H9 (cell line): Measurements from ENCODE around the gene DCPS. TPM values are rescaled to one million over a fixed set of nuclear protein-coding genes. Genes with fewer than 3 reads are reported as not detected.
A peak's percentile ranks its signal among the peaks of the same experiment; 100 is the strongest.

Experiments used
- DNase-seq: peaks from one replicate; pipeline ENCODE4 v3.0.0-alpha.2; 2017
- H2AFZ ChIP-seq: one replicate; pipeline ENCODE4 v1.6.1; 2013; ENCODE audit warnings: mild to moderate bottlenecking, low read length, control low read depth, moderate library complexity
- H2AK5ac ChIP-seq: 2 replicates; pipeline ENCODE4 v1.6.1; 2013; ENCODE audit warnings: low read length, control low read depth, mixed read lengths; ENCODE audit not compliant: insufficient read length
- H2BK120ac ChIP-seq: one replicate; pipeline ENCODE4 v1.6.1; 2013; ENCODE audit warnings: low read depth, mild to moderate bottlenecking, low read length, control low read depth, inconsistent platforms; ENCODE audit not compliant: poor library complexity, severe bottlenecking
- H2BK12ac ChIP-seq: 2 replicates; pipeline ENCODE4 v1.6.1; 2013; ENCODE audit warnings: low read length, control low read depth, mixed read lengths, low read depth; ENCODE audit not compliant: insufficient read length
- H2BK15ac ChIP-seq: 2 replicates; pipeline ENCODE4 v1.6.1; 2013; ENCODE audit warnings: low read depth, low read length, control low read depth
- H2BK20ac ChIP-seq: one replicate; pipeline ENCODE4 v1.6.1; 2013; ENCODE audit warnings: low read depth, mild to moderate bottlenecking, low read length, control low read depth, inconsistent platforms; ENCODE audit not compliant: poor library complexity, severe bottlenecking
- H2BK5ac ChIP-seq: 2 replicates; pipeline ENCODE4 v1.6.1; 2013; ENCODE audit warnings: low read length, control low read depth, mixed read lengths; ENCODE audit not compliant: insufficient read length
- H3K14ac ChIP-seq: 2 replicates; pipeline ENCODE4 v1.6.1; 2013; ENCODE audit warnings: low read length, control low read depth; ENCODE audit not compliant: insufficient read depth
- H3K18ac ChIP-seq: 2 replicates; pipeline ENCODE4 v1.6.1; 2013; ENCODE audit warnings: low read depth, mild to moderate bottlenecking, mixed read lengths, low read length, control low read depth; ENCODE audit not compliant: insufficient read length
- H3K23ac ChIP-seq: 2 replicates; pipeline ENCODE4 v1.6.1; 2013; ENCODE audit warnings: low read length, control low read depth, mixed read lengths, low read depth; ENCODE audit not compliant: insufficient read length
- H3K23me2 ChIP-seq: 2 replicates; pipeline ENCODE4 v1.6.1; 2013; ENCODE audit warnings: low read depth, mild to moderate bottlenecking, mixed read lengths, low read length, control low read depth; ENCODE audit not compliant: insufficient read length, poor library complexity, severe bottlenecking
- H3K27ac ChIP-seq: 2 replicates; pipeline ENCODE4 v1.5.1; 2013; ENCODE audit warnings: low read length, control low read depth, mixed read lengths, low read depth; ENCODE audit not compliant: insufficient read length
- H3K27me3 ChIP-seq: 2 replicates; pipeline ENCODE4 v1.6.1; 2013; ENCODE audit warnings: low read length, control low read depth, inconsistent platforms; ENCODE audit not compliant: insufficient read depth
- H3K4ac ChIP-seq: 2 replicates; pipeline ENCODE4 v1.6.1; 2013; ENCODE audit warnings: low read depth, mild to moderate bottlenecking, control low read depth, inconsistent platforms, low read length, moderate library complexity
- H3K4me1 ChIP-seq: 2 replicates; pipeline ENCODE4 v1.6.1; 2013; ENCODE audit warnings: low read length, control low read depth, inconsistent platforms; ENCODE audit not compliant: insufficient read depth
- H3K4me2 ChIP-seq: 2 replicates; pipeline ENCODE4 v1.6.1; 2013; ENCODE audit warnings: low read length, control low read depth, mixed read lengths; ENCODE audit not compliant: insufficient read length, insufficient read depth
- H3K56ac ChIP-seq: 2 replicates; pipeline ENCODE4 v1.6.1; 2013; ENCODE audit warnings: low read depth, mild to moderate bottlenecking, mixed read lengths, low read length, control low read depth; ENCODE audit not compliant: insufficient read length
- H3K79me1 ChIP-seq: 2 replicates; pipeline ENCODE4 v1.6.1; 2013; ENCODE audit warnings: low read depth, mild to moderate bottlenecking, moderate library complexity, low read length, control low read depth, inconsistent platforms; ENCODE audit not compliant: insufficient read depth, poor library complexity, severe bottlenecking
- H3K79me2 ChIP-seq: 2 replicates; pipeline ENCODE4 v1.6.1; 2013; ENCODE audit warnings: low read length, control low read depth, inconsistent platforms; ENCODE audit not compliant: insufficient read depth
- H3K9ac ChIP-seq: 2 replicates; pipeline ENCODE4 v1.6.1; 2013; ENCODE audit warnings: low read length, control low read depth, mixed read lengths; ENCODE audit not compliant: insufficient read length; ENCODE audit errors: extremely low read depth
- H3K9me3 ChIP-seq: one replicate; pipeline ENCODE4 v1.6.1; 2013; ENCODE audit warnings: low read depth, low read length, inconsistent platforms; ENCODE audit not compliant: control insufficient read depth
- H3T11ph ChIP-seq: one replicate; pipeline ENCODE4 v1.6.1; 2013; ENCODE audit warnings: mild to moderate bottlenecking, low read length, control low read depth, inconsistent platforms
- H4K20me1 ChIP-seq: one replicate; pipeline ENCODE4 v1.6.1; 2013; ENCODE audit not compliant: control insufficient read depth, insufficient read length, insufficient read depth
- H4K5ac ChIP-seq: 2 replicates; pipeline ENCODE4 v1.6.1; 2013; ENCODE audit warnings: low read depth, mild to moderate bottlenecking, mixed read lengths, low read length, control low read depth; ENCODE audit not compliant: insufficient read length
- H4K8ac ChIP-seq: replicated peaks from 2 replicates; pipeline ENCODE4 v1.6.1; 2013; ENCODE audit warnings: low read length, control low read depth, mixed read lengths, low read depth; ENCODE audit not compliant: insufficient read length
- H4K91ac ChIP-seq: 2 replicates; pipeline ENCODE4 v1.6.1; 2013; ENCODE audit warnings: low read depth, mild to moderate bottlenecking, moderate library complexity, mixed read lengths, low read length, control low read depth; ENCODE audit not compliant: insufficient read length
- H3K27ac Mint-ChIP-seq, 3 experiments: 2 replicates in 2 of 3; 3 replicates in 1 of 3; pipeline ENCODE4 v1.8.0; 2020 to 2021; ENCODE audit warnings: mixed read lengths in 3 of 3, mild to moderate bottlenecking in 1 of 3, moderate library complexity in 1 of 3
- H3K27me3 Mint-ChIP-seq: 2 replicates; pipeline ENCODE4 v1.8.0; 2021; ENCODE audit warnings: low read depth, mild to moderate bottlenecking, moderate library complexity, mixed read lengths
- H3K36me3 Mint-ChIP-seq, 3 experiments: 2 replicates in 2 of 3; 3 replicates in 1 of 3; pipeline ENCODE4 v1.8.0; 2020 to 2021; ENCODE audit warnings: low read depth in 3 of 3, mixed read lengths in 3 of 3; ENCODE audit not compliant: insufficient read depth in 1 of 3
- H3K4me1 Mint-ChIP-seq, 2 experiments: 2 replicates each; pipeline ENCODE4 v1.8.0; 2020; ENCODE audit warnings: mixed read lengths in 2 of 2
- H3K4me3 Mint-ChIP-seq, 2 experiments: 2 replicates in 1 of 2; 3 replicates in 1 of 2; pipeline ENCODE4 v1.8.0; 2020 to 2021; ENCODE audit warnings: mild to moderate bottlenecking in 2 of 2, mixed read lengths in 2 of 2, moderate library complexity in 1 of 2
- H3K9me3 Mint-ChIP-seq, 2 experiments: 2 replicates in 1 of 2; 3 replicates in 1 of 2; pipeline ENCODE4 v1.8.0; 2020; ENCODE audit warnings: mild to moderate bottlenecking in 2 of 2, mixed read lengths in 2 of 2, moderate library complexity in 1 of 2
- CTCF ChIP-seq: fragments of 200-600 bp; sonication (generic); conservative IDR thresholded peaks from 3 replicates; pipeline ENCODE4 v1.8.0; 2021; ENCODE audit warnings: antibody characterized with exemption, mild to moderate bottlenecking
- WGBS: extraction: QIAGEN DNeasy Blood & Tissue Kit; methylation state at CpG from one replicate; pipeline ENCODE4 v1.1.7; 2013; ENCODE audit warnings: missing lambda C conversion rate, low lambda C conversion rate, mixed read lengths; ENCODE audit not compliant: insufficient read length; ENCODE audit errors: extremely low coverage; 5-methylcytosine and 5-hydroxymethylcytosine counted together
- total RNA-seq: library from RNA; stranded (reverse); gene quantifications from 2 replicates; pipeline ENCODE4 v1.2.1, GENCODE V29; 2021

The DCPS gene
- total RNA-seq, 1 experiment from 2014 or later, result 27.7 TPM

GRCh38 chr11:126391286-126391954 is 87.6 kb downstream of the DCPS start:
- Histone ChIP-seq H4K91ac (no peak overlapping the region), H3K18ac (no peak overlapping the region), H3T11ph (no peak overlapping the region), H2BK15ac (no peak overlapping the region), H2BK5ac (no peak overlapping the region), H3K27ac (no peak overlapping the region), H3K56ac (no peak overlapping the region), H3K79me2 (no peaks in the 10 kb centered on the region; the same call in 1 of the 2 replicates), H3K9me3 (no peaks in the 10 kb centered on the region), H3K4ac (no peak overlapping the region), H3K23me2 (no peaks in the 10 kb centered on the region), H4K5ac (no peak overlapping the region), H3K14ac (no peak overlapping the region), H3K9ac (no peak overlapping the region), H4K8ac (no peak overlapping the region), H3K4me2 (no peak overlapping the region), H3K4me1 (peaks cover 2% of the 10 kb centered on the region; the same call in 1 of the 2 replicates), H2AFZ (no peak overlapping the region), H2BK120ac (no peak overlapping the region), H3K27me3 (no peaks in the 10 kb centered on the region), H3K23ac (no peak overlapping the region), H3K79me1 (no peaks in the 10 kb centered on the region), H2BK12ac (no peak overlapping the region), H4K20me1 (no peaks in the 10 kb centered on the region), H2BK20ac (no peak overlapping the region), H2AK5ac (no peak overlapping the region)
- WGBS, result no CpG with 5 or more reads among the region's 7 CpGs
- Mint-ChIP-seq H3K9me3 (no peaks in the 10 kb centered on the region; a peak in 1 of 5 replicates), H3K4me1 (peaks cover 19 to 26% of the 10 kb centered on the region in 2 experiments), H3K36me3 (no peaks in the 10 kb centered on the region; a peak in 1 of 7 replicates), H3K27me3 (no peaks in the 10 kb centered on the region), H3K4me3 (no peak overlapping the region; a peak in 1 of 5 replicates), H3K27ac (peak overlapping the region in 1 of 3 experiments; percentile 59; a peak in 4 of 7 replicates)
- DNase-seq, result no peak
- no peak for TF ChIP-seq CTCF
